Measurements from ENCODE around the gene PDZD7. TPM values are rescaled to one million over a fixed set of nuclear protein-coding genes. Genes with fewer than 3 reads are reported as not detected.

Gene PDZD7
- total RNA-seq, 1 experiment from 2014 or later: 0.30 TPM

DNA sequence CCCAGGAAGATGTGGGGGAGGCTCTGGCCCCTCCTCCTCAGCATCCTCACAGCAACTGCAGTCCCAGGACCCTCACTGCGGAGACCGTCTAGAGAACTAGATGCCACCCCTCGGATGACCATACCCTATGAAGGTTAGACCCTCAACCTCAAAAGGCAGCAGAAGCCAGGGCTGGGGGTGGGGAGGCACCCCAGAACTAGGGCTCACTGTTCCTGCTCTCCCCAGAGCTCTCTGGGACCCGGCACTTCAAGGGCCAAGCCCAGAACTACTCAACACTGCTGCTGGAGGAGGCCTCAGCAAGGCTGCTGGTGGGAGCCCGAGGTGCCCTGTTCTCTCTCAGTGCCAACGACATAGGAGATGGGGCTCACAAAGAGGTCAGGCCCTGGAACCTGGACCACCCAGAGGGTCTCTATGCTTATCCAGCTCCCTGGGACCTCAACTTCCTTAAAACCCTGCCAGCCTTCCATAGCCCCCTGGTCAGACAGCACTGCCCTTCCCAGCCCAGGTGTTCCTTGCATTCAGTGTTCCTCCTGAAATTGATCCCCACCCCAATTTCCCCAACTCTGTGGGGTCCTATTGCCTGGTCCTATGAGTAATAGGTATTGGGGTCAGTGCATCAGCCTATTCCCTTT lies 57.9 kb downstream of the PDZD7 start:
- H3K9me3 ChIP-seq (ENCODE audit: low read depth, low read length, poor library complexity, severe bottlenecking): no peaks in the 10 kb centered on the region
- no peak overlapping the region for H3K27ac ChIP-seq (ENCODE audit: low read depth, low read length, poor library complexity, severe bottlenecking)
- H3K4me1 ChIP-seq (ENCODE audit: insufficient read depth, low read length, poor library complexity, severe bottlenecking): peaks cover 5% of the 10 kb centered on the region
- TF ChIP-seq, protein P1, sequence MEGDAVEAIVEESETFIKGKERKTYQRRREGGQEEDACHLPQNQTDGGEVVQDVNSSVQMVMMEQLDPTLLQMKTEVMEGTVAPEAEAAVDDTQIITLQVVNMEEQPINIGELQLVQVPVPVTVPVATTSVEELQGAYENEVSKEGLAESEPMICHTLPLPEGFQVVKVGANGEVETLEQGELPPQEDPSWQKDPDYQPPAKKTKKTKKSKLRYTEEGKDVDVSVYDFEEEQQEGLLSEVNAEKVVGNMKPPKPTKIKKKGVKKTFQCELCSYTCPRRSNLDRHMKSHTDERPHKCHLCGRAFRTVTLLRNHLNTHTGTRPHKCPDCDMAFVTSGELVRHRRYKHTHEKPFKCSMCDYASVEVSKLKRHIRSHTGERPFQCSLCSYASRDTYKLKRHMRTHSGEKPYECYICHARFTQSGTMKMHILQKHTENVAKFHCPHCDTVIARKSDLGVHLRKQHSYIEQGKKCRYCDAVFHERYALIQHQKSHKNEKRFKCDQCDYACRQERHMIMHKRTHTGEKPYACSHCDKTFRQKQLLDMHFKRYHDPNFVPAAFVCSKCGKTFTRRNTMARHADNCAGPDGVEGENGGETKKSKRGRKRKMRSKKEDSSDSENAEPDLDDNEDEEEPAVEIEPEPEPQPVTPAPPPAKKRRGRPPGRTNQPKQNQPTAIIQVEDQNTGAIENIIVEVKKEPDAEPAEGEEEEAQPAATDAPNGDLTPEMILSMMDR (conservative IDR thresholded peaks at IDR 0.05; ENCODE audit: low read depth, low read length): no peak
- no peak for TF ChIP-seq EZH2 (IDR thresholded peaks at IDR 0.05; ENCODE audit: borderline replicate concordance, low read depth, low read length, poor library complexity, severe bottlenecking)
- ChIA-PET POLR2A (ENCODE audit: low non-redundant PET) (no interaction called here), CTCF (interaction anchor here (0.5 kb wide), 1 partner anchor 39 kb away, joined by 3 read pairs; no protein-coding TSS in a partner anchor)
- H3K27me3 ChIP-seq (replicated peaks; ENCODE audit: insufficient read depth, low read depth, low read length, poor library complexity): no peaks in the 10 kb centered on the region
- H3K36me3 ChIP-seq (ENCODE audit: insufficient read depth, low read length, poor library complexity, severe bottlenecking): no peaks in the 10 kb centered on the region
- DNase-seq (ENCODE audit: low spot score): no peak
- H3K4me3 ChIP-seq (ENCODE audit: low read depth, low read length, poor library complexity, severe bottlenecking): no peak overlapping the region
- intact Hi-C loops (cut with micrococcal nuclease; ENCODE audit: unreplicated experiment): no loop called here
- no TSS peak for BruUV-seq (replicated peaks)

GRCh38 chr10:100972115-100972903 lies 58.6 kb downstream of the PDZD7 start:
- ChIA-PET CTCF (interaction anchor here (0.5 to 0.6 kb wide), 2 partner anchors 15 to 38 kb away, joined by 3 read pairs; no protein-coding TSS in a partner anchor), POLR2A (ENCODE audit: low non-redundant PET) (no interaction called here)
- H3K4me1 ChIP-seq (ENCODE audit: insufficient read depth, low read length, poor library complexity, severe bottlenecking): peaks cover 5% of the 10 kb centered on the region
- DNase-seq (ENCODE audit: low spot score): no peak
- no peaks in the 10 kb centered on the region for H3K27me3 ChIP-seq (replicated peaks; ENCODE audit: insufficient read depth, low read depth, low read length, poor library complexity)
- no TSS peak for BruUV-seq (replicated peaks)
- intact Hi-C loops (cut with micrococcal nuclease; ENCODE audit: unreplicated experiment): no loop called here
- H3K4me3 ChIP-seq (ENCODE audit: low read depth, low read length, poor library complexity, severe bottlenecking): no peak overlapping the region
- H3K27ac ChIP-seq (ENCODE audit: low read depth, low read length, poor library complexity, severe bottlenecking): no peak overlapping the region
- TF ChIP-seq, protein P1 (conservative IDR thresholded peaks at IDR 0.05; ENCODE audit: low read depth, low read length): no peak
- no peak for TF ChIP-seq EZH2 (IDR thresholded peaks at IDR 0.05; ENCODE audit: borderline replicate concordance, low read depth, low read length, poor library complexity, severe bottlenecking)
- H3K36me3 ChIP-seq (ENCODE audit: insufficient read depth, low read length, poor library complexity, severe bottlenecking): no peaks in the 10 kb centered on the region
- no peaks in the 10 kb centered on the region for H3K9me3 ChIP-seq (ENCODE audit: low read depth, low read length, poor library complexity, severe bottlenecking)

DNA sequence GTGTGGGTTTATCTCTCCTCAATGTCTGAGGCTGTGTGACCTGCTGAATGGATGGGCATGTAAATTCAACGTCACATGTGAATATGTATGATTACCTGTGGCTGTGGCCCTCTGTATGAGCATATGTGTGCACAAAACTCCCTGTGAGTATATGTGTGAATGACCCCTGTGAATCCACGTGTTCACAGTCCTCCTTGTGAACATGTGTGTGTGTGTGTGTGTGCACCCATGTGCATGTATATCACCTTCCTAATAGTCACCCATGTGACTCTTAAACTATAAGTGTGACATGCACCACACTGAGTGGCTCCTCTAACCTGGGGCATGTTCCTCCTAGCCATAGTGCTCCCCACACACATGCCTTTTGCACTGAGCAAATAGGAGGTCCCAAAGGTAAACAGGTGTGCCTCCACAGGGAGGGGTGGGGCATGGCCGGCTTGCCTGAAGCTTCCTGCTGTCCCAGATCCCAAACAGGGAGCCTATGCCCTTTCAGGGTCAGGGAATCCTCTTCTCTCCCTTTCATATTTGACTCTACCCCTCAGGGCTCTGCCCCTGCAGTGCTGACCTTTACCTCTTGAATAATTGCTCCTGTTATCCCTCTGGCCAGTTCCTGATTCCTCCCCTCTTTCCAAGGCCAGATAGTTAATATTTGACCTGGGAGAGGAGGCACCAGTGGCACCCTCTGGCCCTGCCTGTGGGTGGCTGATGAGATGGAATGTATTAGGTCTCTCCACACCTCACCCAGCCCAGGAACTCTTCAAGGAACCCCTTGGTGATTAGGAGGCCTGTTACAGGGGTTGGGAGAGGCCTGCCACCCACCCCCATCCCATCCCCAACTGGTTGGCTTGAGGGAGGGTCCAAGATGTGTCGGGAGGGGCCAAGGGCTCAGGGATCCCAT lies 59.8 kb downstream of the PDZD7 start:
- H3K4me3 ChIP-seq (ENCODE audit: low read depth, low read length, poor library complexity, severe bottlenecking): no peak overlapping the region
- H3K9me3 ChIP-seq (ENCODE audit: low read depth, low read length, poor library complexity, severe bottlenecking): no peaks in the 10 kb centered on the region
- no TSS peak for BruUV-seq (replicated peaks)
- no peaks in the 10 kb centered on the region for H3K36me3 ChIP-seq (ENCODE audit: insufficient read depth, low read length, poor library complexity, severe bottlenecking)
- POLR2A ChIA-PET (ENCODE audit: low non-redundant PET): no interaction called here
- intact Hi-C loops (cut with micrococcal nuclease; ENCODE audit: unreplicated experiment): no loop called here
- no peak overlapping the region for H3K27ac ChIP-seq (ENCODE audit: low read depth, low read length, poor library complexity, severe bottlenecking)
- TF ChIP-seq EZH2 (IDR thresholded peaks at IDR 0.05; ENCODE audit: borderline replicate concordance, low read depth, low read length, poor library complexity, severe bottlenecking): no peak
- TF ChIP-seq, protein P1 (conservative IDR thresholded peaks at IDR 0.05; ENCODE audit: low read depth, low read length): no peak
- CTCF ChIA-PET: interaction anchor here (0.6 kb wide), 1 partner anchor 14 kb away, joined by 3 read pairs; no protein-coding TSS in a partner anchor
- DNase-seq (ENCODE audit: low spot score): no peak
- no peaks in the 10 kb centered on the region for H3K27me3 ChIP-seq (replicated peaks; ENCODE audit: insufficient read depth, low read depth, low read length, poor library complexity)
- H3K4me1 ChIP-seq (ENCODE audit: insufficient read depth, low read length, poor library complexity, severe bottlenecking): peaks cover 5% of the 10 kb centered on the region

Data from A673 (cell line).